ENCODE results near the gene ZDHHC8.

DNA sequence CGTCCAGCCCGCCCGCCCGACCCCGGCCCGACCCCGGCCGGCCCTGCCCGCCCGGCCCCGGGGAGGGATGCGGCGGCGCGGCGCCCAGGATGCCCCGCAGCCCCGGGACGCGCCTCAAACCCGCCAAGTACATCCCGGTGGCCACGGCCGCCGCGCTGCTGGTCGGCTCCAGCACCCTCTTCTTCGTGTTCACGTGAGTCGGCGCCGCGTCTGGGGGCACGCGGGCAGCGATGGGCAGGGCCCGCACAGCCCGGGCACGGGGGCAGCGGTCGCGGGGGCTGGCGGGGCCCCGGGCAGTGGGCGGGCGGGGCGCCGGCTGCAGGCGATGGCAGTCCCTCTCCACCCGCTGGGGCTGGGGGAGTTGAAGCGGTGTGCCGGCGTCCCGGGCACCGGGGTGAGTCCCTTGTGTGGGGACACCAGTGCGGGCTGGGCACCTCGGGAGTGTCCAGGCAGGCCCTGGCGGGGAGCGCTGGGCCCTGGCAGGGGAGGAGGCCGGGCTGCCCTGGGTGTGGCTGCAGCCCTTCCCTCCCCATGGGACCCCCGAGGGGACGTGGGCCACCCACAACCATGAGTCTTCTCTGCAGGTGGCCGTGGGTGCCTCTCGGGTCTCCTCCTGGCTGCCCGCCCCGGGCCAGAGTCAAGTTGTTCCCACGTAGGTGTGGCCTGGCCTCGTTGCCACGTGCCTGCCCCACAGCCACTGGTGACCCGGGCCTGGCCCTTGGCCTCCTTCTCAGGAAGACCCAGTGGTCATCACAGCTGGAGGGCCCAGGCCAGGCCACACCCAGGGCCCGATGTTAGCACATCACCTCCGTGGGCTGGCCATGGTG is 468 bp downstream of the ZDHHC8 start:
- TF ChIP-seq MAX (IDR thresholded peaks at IDR 0.05) (peak; percentile 83), CTCF (IDR thresholded peaks at IDR 0.05) (no peak), CBX2 (IDR thresholded peaks at IDR 0.05; ENCODE audit: borderline replicate concordance, low read depth) (no peak), ELK1 (IDR thresholded peaks at IDR 0.05; ENCODE audit: low read depth, low read length) (no peak), GATA3 (IDR thresholded peaks at IDR 0.05; ENCODE audit: borderline replicate concordance) (no peak), CHD2 (IDR thresholded peaks at IDR 0.05; ENCODE audit: low read length, partially characterized antibody) (no peak), CBX8 (IDR thresholded peaks at IDR 0.05) (no peak)

Data from A549 (cell line).